DMS153 treated with DMSO at 0.1 percent for 48 hours (cell line): Measurements from ENCODE around the gene P4HA1.

Source experiments
- DNase-seq: peaks from one replicate; lab custom pipeline; 2025; ENCODE audit not compliant: unreplicated experiment; lab: John Stamatoyannopoulos, UW

Gene P4HA1

GRCh38 chr10:73094986-73095480 lies 1.6 kb downstream of the P4HA1 start:
- DNase-seq = no peak

GRCh38 chr10:73093922-73094850 lies 2.5 kb downstream of the P4HA1 start:
- DNase-seq = no peak

GRCh38 chr10:73092830-73093229 lies 3.8 kb downstream of the P4HA1 start:
- no peak for DNase-seq

GRCh38 chr10:73088304-73088703 lies 8.4 kb downstream of the P4HA1 start:
- DNase-seq = no peak

GRCh38 chr10:73086816-73087215 lies 9.8 kb downstream of the P4HA1 start:
- DNase-seq = no peak

- DNase-seq = no peak
Measured at GRCh38 chr10:73084209-73084608, 12.5 kb downstream of the P4HA1 start.

- DNase-seq = no peak
Measured at GRCh38 chr10:73083221-73083620, 13.4 kb downstream of the P4HA1 start.

- DNase-seq = no peak
Measured at GRCh38 chr10:73079779-73080541, 16.7 kb downstream of the P4HA1 start.

- DNase-seq = no peak
Measured at GRCh38 chr10:73076360-73077183, 20.1 kb downstream of the P4HA1 start.

- DNase-seq = no peak
Measured at GRCh38 chr10:73075829-73076228, 20.8 kb downstream of the P4HA1 start.

- DNase-seq = no peak
Measured at GRCh38 chr10:73073627-73074026, 23.0 kb downstream of the P4HA1 start.

GRCh38 chr10:73065441-73065840 lies 31.2 kb downstream of the P4HA1 start:
- no peak for DNase-seq

GRCh38 chr10:73061743-73062142 lies 34.9 kb downstream of the P4HA1 start:
- no peak for DNase-seq

GRCh38 chr10:73060738-73061635 lies 35.7 kb downstream of the P4HA1 start:
- peak; percentile 28 for DNase-seq

GRCh38 chr10:73060173-73060572 lies 36.5 kb downstream of the P4HA1 start:
- DNase-seq = no peak

GRCh38 chr10:73058057-73058591 lies 38.5 kb downstream of the P4HA1 start:
- no peak for DNase-seq

- DNase-seq = no peak
Measured at GRCh38 chr10:73054286-73054685, 42.4 kb downstream of the P4HA1 start.

- DNase-seq = no peak
Measured at GRCh38 chr10:73053275-73053674, 43.4 kb downstream of the P4HA1 start.

- no peak for DNase-seq
Measured at GRCh38 chr10:73044378-73045285, 52.0 kb downstream of the P4HA1 start.
